ENCODE measurements around the gene FSCB.
"Not testable (repeated sequence)": the region's sequence is repeated elsewhere in the genome, so short reads cannot be mapped to it uniquely, and the experiment has no call there.

Gene FSCB

DNA sequence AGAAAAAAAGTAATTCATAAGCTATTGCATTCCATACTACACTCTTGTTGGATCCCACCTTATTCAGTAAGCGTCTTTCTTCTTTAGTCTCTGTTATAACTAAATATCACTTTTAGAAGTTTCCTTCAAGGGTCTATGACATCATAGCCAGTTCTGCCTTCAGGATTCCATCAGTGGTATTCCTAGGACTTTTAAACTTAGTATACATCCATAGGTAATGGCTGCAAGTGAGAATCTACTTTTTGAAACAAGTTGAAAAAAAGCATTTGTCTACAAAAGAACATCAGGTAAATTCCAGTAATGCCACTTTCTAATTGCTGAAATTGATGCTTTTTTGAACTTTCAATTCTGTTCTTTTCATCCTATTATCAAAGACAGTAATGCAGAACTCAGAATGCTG is at the start of gene FSCB:
TSS of gene FSCB (minus strand) at position 101 of the 400 bp plus-strand sequence. CDS start 296 bp downstream, outside the sequence.
- DNase-seq (ENCODE audit: low read depth) = no peak

DNA sequence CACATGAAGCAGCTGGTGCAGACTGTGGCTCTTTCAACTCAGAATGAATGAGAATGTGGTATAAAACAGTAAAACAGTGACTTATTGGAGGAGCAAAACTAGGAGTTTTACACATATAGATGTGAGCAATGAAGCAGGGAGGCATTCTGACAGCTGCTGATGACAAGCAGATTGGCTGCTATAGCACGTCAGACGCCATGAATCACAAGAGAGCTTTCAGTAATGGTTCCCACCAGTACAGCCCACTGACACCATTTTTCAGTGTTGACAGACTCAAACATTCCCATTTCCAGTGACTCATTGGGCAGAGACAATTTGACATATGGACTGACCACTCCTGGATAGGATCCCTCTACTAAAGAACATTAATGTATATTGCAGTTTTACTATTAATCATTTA is 24.6 kb upstream of the FSCB start:
- DNase-seq (ENCODE audit: low read depth) = no peak

DNA sequence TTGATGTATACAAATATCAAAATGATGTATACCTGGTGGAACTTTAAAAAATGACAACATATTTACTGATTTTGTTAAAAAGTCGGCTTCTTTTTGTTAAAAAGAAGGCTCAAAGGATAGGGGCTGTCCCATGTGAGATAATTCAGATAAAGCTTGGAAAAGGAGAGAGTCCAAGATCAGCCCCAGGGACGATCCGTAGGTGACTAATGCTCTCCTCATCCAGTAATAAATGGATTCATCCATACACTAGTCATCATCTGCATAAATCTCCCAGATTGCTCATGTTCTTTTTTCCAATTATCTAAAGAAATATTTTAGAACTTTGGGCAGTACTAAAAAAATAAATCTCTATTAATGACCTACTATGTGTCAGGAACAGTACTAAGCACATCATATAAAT is 23.4 kb upstream of the FSCB start:
- DNase-seq (ENCODE audit: low read depth) = no peak

- DNase-seq (ENCODE audit: low read depth) = no peak
These were observed 21.9 kb upstream of the FSCB start for GRCh38 chr14:44529026-44529425.

DNA sequence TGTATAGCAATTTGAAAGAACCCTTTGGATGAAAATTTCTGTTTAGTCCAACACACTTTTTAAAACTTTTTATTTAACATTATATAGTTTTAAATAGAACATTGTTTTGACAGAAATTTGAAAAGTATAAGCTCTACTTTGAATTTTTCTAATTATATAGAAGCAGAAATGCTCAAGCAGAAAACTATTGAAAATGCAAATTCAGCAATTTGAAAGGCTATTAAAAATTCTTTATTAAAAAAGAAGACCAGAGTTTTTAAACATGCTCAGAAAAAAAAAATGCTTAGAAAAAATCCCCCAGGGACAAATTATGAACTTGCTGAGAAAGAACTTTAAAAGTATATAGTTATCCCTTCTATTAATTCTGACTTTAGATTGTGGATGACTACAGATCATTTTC is 21.1 kb upstream of the FSCB start:
- no peak for DNase-seq (ENCODE audit: low read depth)

- no peak for DNase-seq (ENCODE audit: low read depth)
These were observed 18.2 kb upstream of the FSCB start for GRCh38 chr14:44525237-44525636.

- DNase-seq (ENCODE audit: low read depth) = not testable (repeated sequence)
These were observed 8.6 kb upstream of the FSCB start for GRCh38 chr14:44515668-44516067.

DNA sequence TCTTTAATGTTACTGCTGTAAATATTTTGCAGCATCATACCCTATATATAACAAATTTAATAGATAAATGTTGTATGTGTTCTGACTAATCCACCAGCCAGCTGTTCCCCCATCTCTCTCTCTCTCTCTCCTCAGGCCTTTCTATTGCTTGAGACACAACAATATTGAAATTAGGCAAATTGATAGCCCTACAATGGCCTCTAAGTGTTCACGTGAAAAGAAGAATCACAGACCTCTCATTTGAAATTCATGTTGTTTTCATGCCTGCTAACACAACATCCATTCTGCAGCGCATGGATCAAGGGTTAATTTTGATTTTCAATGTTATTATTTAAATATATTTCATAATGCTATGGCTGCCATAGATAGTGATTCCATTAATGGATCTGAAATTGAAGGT is 1.8 kb upstream of the FSCB start:
- no peak for DNase-seq (ENCODE audit: low read depth)

- no peak for DNase-seq (ENCODE audit: low read depth)
These were observed 1.5 kb downstream of the FSCB start for GRCh38 chr14:44505588-44505987.

- DNase-seq (ENCODE audit: low read depth) = no peak
These were observed 9.9 kb downstream of the FSCB start for GRCh38 chr14:44497148-44497547.

DNA sequence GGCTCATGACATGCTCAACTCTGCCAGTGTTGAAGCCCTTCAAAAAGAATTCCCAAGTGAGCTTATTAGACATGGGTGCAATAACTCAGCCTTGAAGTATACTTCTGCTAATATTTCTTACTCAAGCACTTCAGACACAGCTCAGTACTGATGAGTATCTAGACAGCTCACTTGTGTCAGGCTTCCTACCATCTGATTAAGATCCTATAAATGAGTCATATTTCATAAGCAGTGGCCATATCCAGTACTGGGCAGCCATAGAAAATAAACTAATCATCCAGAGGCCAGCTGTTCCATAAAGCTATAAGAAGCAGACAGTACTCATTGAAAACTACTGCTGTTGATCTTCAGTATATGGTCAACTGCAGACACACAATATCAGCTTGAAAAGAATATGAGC is 12.9 kb downstream of the FSCB start:
- DNase-seq (ENCODE audit: low read depth) = no peak

GRCh38 chr14:44490966-44491365 is 16.1 kb downstream of the FSCB start:
- DNase-seq (ENCODE audit: low read depth) = no peak

GRCh38 chr14:44477953-44478352 is 29.1 kb downstream of the FSCB start:
- DNase-seq (ENCODE audit: low read depth) = no peak

DNA sequence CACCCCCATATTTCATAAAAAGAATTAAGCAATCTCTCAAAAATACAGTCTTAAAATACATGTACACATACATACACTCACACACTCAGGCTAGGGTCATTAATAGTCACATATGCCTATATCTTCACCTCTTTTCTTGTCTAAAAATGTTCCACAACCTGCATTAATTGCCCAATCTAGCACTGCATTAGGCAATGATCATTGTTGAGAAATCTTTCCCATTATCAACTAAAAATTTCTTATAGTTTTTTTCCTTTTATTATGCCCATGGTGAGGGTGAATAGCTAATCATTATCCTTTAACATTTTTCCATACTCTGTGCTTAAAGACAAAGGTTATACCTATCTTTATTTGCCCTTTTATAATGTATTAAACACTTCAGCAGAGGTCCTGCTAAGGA is 38.3 kb downstream of the FSCB start:
- no peak for DNase-seq (ENCODE audit: low read depth)

DNA sequence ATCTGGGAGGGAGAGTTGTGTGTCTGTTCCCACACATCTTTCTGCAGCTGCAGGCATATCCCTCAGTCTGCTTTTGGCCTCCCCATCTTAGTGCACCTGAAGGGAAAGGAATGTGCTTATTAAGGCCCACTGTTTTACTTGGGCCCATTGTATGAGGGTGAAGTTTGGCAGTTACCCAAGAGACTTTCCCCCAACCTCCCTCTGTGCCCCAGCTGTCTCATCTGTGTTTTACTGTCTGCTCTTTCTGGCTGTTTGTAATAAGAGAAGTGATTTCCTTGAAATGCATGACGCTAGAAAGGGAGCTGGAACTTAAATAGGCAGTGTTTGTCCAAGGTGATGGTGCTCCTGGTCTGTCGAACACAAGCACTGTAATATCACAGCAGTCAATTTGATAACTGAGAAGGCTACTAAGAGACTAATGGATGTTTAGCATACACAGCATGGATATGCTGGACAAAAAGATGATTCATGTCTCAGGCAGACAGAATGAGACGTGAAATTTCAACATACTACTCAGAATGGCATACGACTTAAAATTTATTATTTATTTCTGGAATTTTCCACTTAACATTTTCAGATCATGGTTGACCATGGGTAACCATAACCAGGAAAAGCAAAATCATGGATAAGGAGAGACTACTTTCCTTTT is 43.6 kb downstream of the FSCB start:
- DNase-seq (ENCODE audit: low read depth) = no peak

- no peak for DNase-seq (ENCODE audit: low read depth)
These were observed 44.7 kb downstream of the FSCB start for GRCh38 chr14:44462381-44462780.

DNA sequence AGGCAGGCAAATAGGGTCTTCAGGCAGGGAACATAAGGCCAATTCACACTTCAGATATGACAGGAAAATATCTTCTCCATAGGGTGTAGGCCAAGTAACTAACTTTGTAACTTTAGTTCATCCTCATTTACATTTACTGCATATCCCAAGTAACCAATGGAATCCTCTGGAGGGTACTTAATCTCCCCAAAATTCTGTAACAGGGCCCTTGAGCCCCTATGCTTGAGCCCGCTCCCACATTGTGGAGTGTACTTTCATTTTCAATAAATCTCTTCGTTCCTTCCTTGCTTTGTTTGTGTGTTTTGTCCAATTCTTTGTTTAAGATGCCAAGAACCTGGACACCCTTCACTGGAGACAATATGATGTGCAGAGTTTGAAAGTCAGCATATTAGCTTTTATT is 45.3 kb downstream of the FSCB start:
- no peak for DNase-seq (ENCODE audit: low read depth)

All from activated T-cell treated with anti-CD3 and anti-CD28 coated beads for 48 hours (primary cell).